ENCODE data around the gene RPE. TPM values are rescaled to one million over a fixed set of nuclear protein-coding genes. Genes with fewer than 3 reads are reported as not detected.

RPE gene
- total RNA-seq, 1 donor = 68.0 TPM

DNA sequence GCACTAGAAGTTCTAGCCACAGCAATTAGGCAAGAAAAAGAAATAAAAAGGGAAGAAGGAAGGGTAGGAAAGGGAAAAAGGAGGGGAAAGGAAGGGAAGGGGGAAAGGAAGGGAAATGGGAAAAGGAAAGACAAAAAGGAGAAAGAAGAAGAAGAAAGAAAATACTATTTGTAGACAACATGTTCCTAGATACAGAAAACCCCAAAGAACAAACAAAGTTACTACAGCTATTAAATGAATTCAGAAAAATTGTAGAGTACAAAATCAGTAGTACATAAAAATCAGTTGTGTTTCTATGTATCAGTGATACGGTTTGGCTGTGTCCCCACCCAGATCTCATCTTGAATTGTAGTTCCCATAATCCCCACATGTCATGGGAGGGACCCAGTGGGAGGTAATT lies 52.3 kb downstream of the RPE start:
- H3K79me2 ChIP-seq (ENCODE audit: insufficient read depth, low read length) = no peaks in the 10 kb centered on the region
- H4K20me1 ChIP-seq (ENCODE audit: insufficient read depth, low read length) = no peaks in the 10 kb centered on the region
- H3K27me3 ChIP-seq (ENCODE audit: insufficient read depth, low read length) = no peaks in the 10 kb centered on the region
- no peak overlapping the region for H3K4me3 ChIP-seq (ENCODE audit: insufficient read depth, low read length)
- TF ChIP-seq, protein P1, sequence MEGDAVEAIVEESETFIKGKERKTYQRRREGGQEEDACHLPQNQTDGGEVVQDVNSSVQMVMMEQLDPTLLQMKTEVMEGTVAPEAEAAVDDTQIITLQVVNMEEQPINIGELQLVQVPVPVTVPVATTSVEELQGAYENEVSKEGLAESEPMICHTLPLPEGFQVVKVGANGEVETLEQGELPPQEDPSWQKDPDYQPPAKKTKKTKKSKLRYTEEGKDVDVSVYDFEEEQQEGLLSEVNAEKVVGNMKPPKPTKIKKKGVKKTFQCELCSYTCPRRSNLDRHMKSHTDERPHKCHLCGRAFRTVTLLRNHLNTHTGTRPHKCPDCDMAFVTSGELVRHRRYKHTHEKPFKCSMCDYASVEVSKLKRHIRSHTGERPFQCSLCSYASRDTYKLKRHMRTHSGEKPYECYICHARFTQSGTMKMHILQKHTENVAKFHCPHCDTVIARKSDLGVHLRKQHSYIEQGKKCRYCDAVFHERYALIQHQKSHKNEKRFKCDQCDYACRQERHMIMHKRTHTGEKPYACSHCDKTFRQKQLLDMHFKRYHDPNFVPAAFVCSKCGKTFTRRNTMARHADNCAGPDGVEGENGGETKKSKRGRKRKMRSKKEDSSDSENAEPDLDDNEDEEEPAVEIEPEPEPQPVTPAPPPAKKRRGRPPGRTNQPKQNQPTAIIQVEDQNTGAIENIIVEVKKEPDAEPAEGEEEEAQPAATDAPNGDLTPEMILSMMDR (IDR thresholded peaks at IDR 0.05; ENCODE audit: extremely low read depth, low read depth, low read length) = no peak
- H2AFZ ChIP-seq (ENCODE audit: low read length) = no peak overlapping the region
- H3K27ac ChIP-seq (ENCODE audit: low read depth, low read length) = no peak overlapping the region
- no peak overlapping the region for H3K4me2 ChIP-seq (ENCODE audit: insufficient read depth, low read length)
- H3K9me3 ChIP-seq (ENCODE audit: low read depth, low read length) = no peaks in the 10 kb centered on the region
- no peaks in the 10 kb centered on the region for H3K4me1 ChIP-seq (ENCODE audit: insufficient read depth, low read length)
- H3K36me3 ChIP-seq (ENCODE audit: insufficient read depth, low read length) = no peaks in the 10 kb centered on the region
- no peak for DNase-seq (ENCODE audit: insufficient read length, low spot score, missing footprints)

GRCh38 chr2:210055825-210056224 lies 53.4 kb downstream of the RPE start:
- no peak overlapping the region for H2AFZ ChIP-seq (ENCODE audit: low read length)
- H3K27ac ChIP-seq (ENCODE audit: low read depth, low read length) = no peak overlapping the region
- no peaks in the 10 kb centered on the region for H3K9me3 ChIP-seq (ENCODE audit: low read depth, low read length)
- TF ChIP-seq, protein P1 (IDR thresholded peaks at IDR 0.05; ENCODE audit: extremely low read depth, low read depth, low read length) = no peak
- no peaks in the 10 kb centered on the region for H3K27me3 ChIP-seq (ENCODE audit: insufficient read depth, low read length)
- H3K36me3 ChIP-seq (ENCODE audit: insufficient read depth, low read length) = no peaks in the 10 kb centered on the region
- no peaks in the 10 kb centered on the region for H3K79me2 ChIP-seq (ENCODE audit: insufficient read depth, low read length)
- no peak for DNase-seq (ENCODE audit: insufficient read length, low spot score, missing footprints)
- H4K20me1 ChIP-seq (ENCODE audit: insufficient read depth, low read length) = no peaks in the 10 kb centered on the region
- no peaks in the 10 kb centered on the region for H3K4me1 ChIP-seq (ENCODE audit: insufficient read depth, low read length)
- H3K4me2 ChIP-seq (ENCODE audit: insufficient read depth, low read length) = no peak overlapping the region
- H3K4me3 ChIP-seq (ENCODE audit: insufficient read depth, low read length) = no peak overlapping the region

- Histone ChIP-seq H3K4me3 (ENCODE audit: insufficient read depth, low read length) (no peak overlapping the region), H3K4me1 (ENCODE audit: insufficient read depth, low read length) (no peaks in the 10 kb centered on the region), H3K36me3 (ENCODE audit: insufficient read depth, low read length) (no peaks in the 10 kb centered on the region), H4K20me1 (ENCODE audit: insufficient read depth, low read length) (no peaks in the 10 kb centered on the region), H3K4me2 (ENCODE audit: insufficient read depth, low read length) (no peak overlapping the region), H3K27ac (ENCODE audit: low read depth, low read length) (no peak overlapping the region), H3K9me3 (ENCODE audit: low read depth, low read length) (no peaks in the 10 kb centered on the region), H3K79me2 (ENCODE audit: insufficient read depth, low read length) (no peaks in the 10 kb centered on the region), H2AFZ (ENCODE audit: low read length) (no peak overlapping the region), H3K27me3 (ENCODE audit: insufficient read depth, low read length) (no peaks in the 10 kb centered on the region)
- DNase-seq (ENCODE audit: insufficient read length, low spot score, missing footprints) = no peak
- TF ChIP-seq, protein P1 (IDR thresholded peaks at IDR 0.05; ENCODE audit: extremely low read depth, low read depth, low read length) = no peak
These were observed 60.9 kb downstream of the RPE start for GRCh38 chr2:210063306-210063705.

Other genes starting within 250 kb of the RPE start
- gene UNC80, start 230.8 kb upstream of the RPE start, total RNA-seq = not detected in 2 replicates
- gene KANSL1L, start 168.8 kb downstream of the RPE start, total RNA-seq = 37.7 and 38.0 TPM in 2 replicates
- gene ACADL, start 222.8 kb downstream of the RPE start, total RNA-seq = not detected in 2 replicates